ENCODE measurements around the gene RAI14.

RAI14 gene

DNA sequence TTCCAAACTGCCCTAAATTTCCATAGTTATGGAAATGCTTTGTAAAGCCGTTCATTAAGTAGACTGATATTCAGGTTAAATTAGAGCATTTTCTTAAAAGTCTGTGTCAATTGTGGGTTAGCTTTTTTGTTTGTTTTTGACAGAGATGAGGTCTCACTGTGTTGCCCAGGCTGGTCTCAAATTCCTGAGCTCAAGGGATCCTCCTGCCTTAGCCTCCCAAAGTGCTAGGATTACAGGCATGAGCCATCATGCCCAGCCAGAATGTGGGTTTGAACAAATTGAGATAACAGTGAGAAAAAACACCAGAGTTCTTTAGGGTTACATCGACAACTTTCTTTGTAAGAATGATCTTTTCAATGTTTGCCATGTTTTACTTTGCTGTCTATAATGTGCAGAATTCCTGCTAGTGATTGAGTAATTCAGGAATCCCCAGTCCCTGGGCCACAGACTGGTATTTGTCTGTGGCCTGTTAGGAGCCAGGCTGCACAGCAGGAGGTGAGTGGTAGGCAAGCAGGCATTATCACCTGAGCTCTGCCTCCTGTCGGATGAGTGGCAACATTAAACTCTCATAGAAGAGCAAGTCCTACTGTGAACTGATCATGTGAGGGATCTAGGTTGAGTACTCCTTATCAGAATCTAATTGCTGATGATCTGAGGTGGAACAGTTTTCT lies 80.5 kb downstream of the RAI14 start:
- DNase-seq (ENCODE audit: low read depth), result no peak
- no peak overlapping the region for H3K4me3 ChIP-seq (ENCODE audit: low read depth, low read length)
- TF ChIP-seq, protein P1, sequence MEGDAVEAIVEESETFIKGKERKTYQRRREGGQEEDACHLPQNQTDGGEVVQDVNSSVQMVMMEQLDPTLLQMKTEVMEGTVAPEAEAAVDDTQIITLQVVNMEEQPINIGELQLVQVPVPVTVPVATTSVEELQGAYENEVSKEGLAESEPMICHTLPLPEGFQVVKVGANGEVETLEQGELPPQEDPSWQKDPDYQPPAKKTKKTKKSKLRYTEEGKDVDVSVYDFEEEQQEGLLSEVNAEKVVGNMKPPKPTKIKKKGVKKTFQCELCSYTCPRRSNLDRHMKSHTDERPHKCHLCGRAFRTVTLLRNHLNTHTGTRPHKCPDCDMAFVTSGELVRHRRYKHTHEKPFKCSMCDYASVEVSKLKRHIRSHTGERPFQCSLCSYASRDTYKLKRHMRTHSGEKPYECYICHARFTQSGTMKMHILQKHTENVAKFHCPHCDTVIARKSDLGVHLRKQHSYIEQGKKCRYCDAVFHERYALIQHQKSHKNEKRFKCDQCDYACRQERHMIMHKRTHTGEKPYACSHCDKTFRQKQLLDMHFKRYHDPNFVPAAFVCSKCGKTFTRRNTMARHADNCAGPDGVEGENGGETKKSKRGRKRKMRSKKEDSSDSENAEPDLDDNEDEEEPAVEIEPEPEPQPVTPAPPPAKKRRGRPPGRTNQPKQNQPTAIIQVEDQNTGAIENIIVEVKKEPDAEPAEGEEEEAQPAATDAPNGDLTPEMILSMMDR (IDR thresholded peaks at IDR 0.05; ENCODE audit: insufficient read depth, low read depth, low read length, missing control alignments), result no peak

GRCh38 chr5:34737731-34738130 lies 81.6 kb downstream of the RAI14 start:
- no peak for DNase-seq (ENCODE audit: low read depth)

GRCh38 chr5:34738381-34738780 lies 82.3 kb downstream of the RAI14 start:
- H3K4me3 ChIP-seq (ENCODE audit: low read depth, low read length), result no peak overlapping the region
- DNase-seq (ENCODE audit: low read depth), result no peak
- TF ChIP-seq, protein P1 (IDR thresholded peaks at IDR 0.05; ENCODE audit: insufficient read depth, low read depth, low read length, missing control alignments), result no peak

More at GRCh38 chr5:34737731-34738130, 81.6 kb downstream of the RAI14 start:
- TF ChIP-seq, protein P1 (IDR thresholded peaks at IDR 0.05; ENCODE audit: insufficient read depth, low read depth, low read length, missing control alignments), result no peak
- no peak overlapping the region for H3K4me3 ChIP-seq (ENCODE audit: low read depth, low read length)

- TF ChIP-seq, protein P1 (IDR thresholded peaks at IDR 0.05; ENCODE audit: insufficient read depth, low read depth, low read length, missing control alignments), result no peak
- no peak for DNase-seq (ENCODE audit: low read depth)
- H3K4me3 ChIP-seq (ENCODE audit: low read depth, low read length), result no peak overlapping the region
Observed at GRCh38 chr5:34740389-34740806, 84.3 kb downstream of the RAI14 start.

DNA sequence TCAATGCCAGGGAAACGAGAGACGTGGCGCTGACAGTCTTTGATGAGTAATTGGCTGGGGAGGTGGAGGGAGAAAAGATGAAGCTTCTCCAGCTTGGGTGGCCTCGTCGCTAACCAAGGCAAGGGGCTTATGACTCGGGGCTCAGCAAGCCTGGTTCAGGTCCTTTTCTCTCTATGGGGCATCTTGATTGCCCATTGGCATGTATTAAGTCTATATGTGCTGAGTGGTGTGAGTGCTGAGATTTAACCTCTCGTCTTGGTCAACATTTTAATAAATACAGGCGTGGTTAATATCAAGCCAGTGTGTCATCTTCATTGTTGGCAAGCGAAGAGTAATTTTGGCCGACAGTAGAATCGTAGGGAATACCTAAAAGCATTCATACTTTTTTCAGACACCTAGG lies 85.9 kb downstream of the RAI14 start:
- DNase-seq (ENCODE audit: low read depth), result no peak
- no peak overlapping the region for H3K4me3 ChIP-seq (ENCODE audit: low read depth, low read length)
- TF ChIP-seq, protein P1 (IDR thresholded peaks at IDR 0.05; ENCODE audit: insufficient read depth, low read depth, low read length, missing control alignments), result no peak

GRCh38 chr5:34743878-34744277 lies 87.8 kb downstream of the RAI14 start:
- DNase-seq (ENCODE audit: low read depth), result no peak

More at GRCh38 chr5:34743878-34744277, 87.8 kb downstream of the RAI14 start:
- no peak overlapping the region for H3K4me3 ChIP-seq (ENCODE audit: low read depth, low read length)
- TF ChIP-seq, protein P1 (IDR thresholded peaks at IDR 0.05; ENCODE audit: insufficient read depth, low read depth, low read length, missing control alignments), result no peak

Data from GM12865 (cell line).